H1 (cell line): ENCODE results near the gene KLF16. TPM values are rescaled to one million over a fixed set of nuclear protein-coding genes. Genes with fewer than 3 reads are reported as not detected.

Experiments used
- CTCF ChIA-PET: fragments of 300-600 bp; sonication (Branson Sonifier 250); formaldehyde crosslinking; loops from one replicate; lab custom pipeline; 2021; ENCODE audit not compliant: partially characterized antibody; lab: Charles Lee
- POLR2A ChIA-PET: fragments of 300-600 bp; sonication (Branson Sonifier 250); formaldehyde crosslinking; loops from one replicate; lab custom pipeline; 2021; ENCODE audit warnings: inconsistent platforms; ENCODE audit not compliant: partially characterized antibody; lab: Charles Lee
- DNase-seq, 2 experiments: peaks; one replicate each; pipeline versions ENCODE4 v3.0.0 to v3.0.0-alpha.2; 2010 to 2022; ENCODE audit warnings: low spot score in 2 of 2, low read depth in 1 of 2, mixed read lengths in 1 of 2
- FAIRE-seq: peaks from 2 replicates; lab custom pipeline; 2011; peaks lifted over from hg19 to GRCh38; lab: Jason Lieb, UNC
- H2AFZ ChIP-seq: 2 replicates; pipeline ENCODE4 v1.8.1; 2012; ENCODE audit warnings: low read length, inconsistent platforms
- H2AK5ac ChIP-seq: 2 replicates; pipeline ENCODE4 v1.6.1; 2013; ENCODE audit warnings: low read depth, low read length
- H2BK120ac ChIP-seq: replicated peaks from 2 replicates; pipeline ENCODE3; 2013; ENCODE audit warnings: low read depth, low read length, inconsistent platforms
- H2BK12ac ChIP-seq: 2 replicates; pipeline ENCODE4 v1.6.1; 2013; ENCODE audit warnings: low read depth, low read length
- H2BK15ac ChIP-seq: 2 replicates; pipeline ENCODE4 v1.6.1; 2013; ENCODE audit warnings: low read length
- H2BK20ac ChIP-seq: 2 replicates; pipeline ENCODE4 v1.6.1; 2013; ENCODE audit warnings: low read length
- H2BK5ac ChIP-seq: 2 replicates; pipeline ENCODE4 v1.6.1; 2013; ENCODE audit warnings: low read depth, low read length
- H3K14ac ChIP-seq: 2 replicates; pipeline ENCODE4 v1.6.1; 2013; ENCODE audit warnings: inconsistent platforms; ENCODE audit not compliant: insufficient read length
- H3K18ac ChIP-seq: 2 replicates; pipeline ENCODE4 v1.6.1; 2013; ENCODE audit warnings: low read length; ENCODE audit errors: extremely low read depth
- H3K23ac ChIP-seq: 2 replicates; pipeline ENCODE4 v1.6.1; 2013; ENCODE audit warnings: inconsistent platforms; ENCODE audit not compliant: insufficient read length
- H3K23me2 ChIP-seq: 2 replicates; pipeline ENCODE4 v1.6.1; 2013; ENCODE audit warnings: low read depth, low read length
- H3K27ac ChIP-seq: 2 replicates; pipeline ENCODE4 v1.6.1; 2011; ENCODE audit warnings: low read depth, low read length, inconsistent platforms
- H3K27me3 ChIP-seq, 4 experiments: replicated peaks in 1 of 4; 1 replicate in 1 of 4; 2 replicates in 3 of 4; pipeline versions ENCODE4 v1.6.1 to v1.8.1; 2011 to 2013; ENCODE audit warnings: low read length in 3 of 4, mild to moderate bottlenecking in 3 of 4, inconsistent platforms in 2 of 4, mixed read lengths in 2 of 4, moderate library complexity in 1 of 4; ENCODE audit not compliant: control insufficient read depth in 3 of 4, insufficient read depth in 3 of 4; ENCODE audit errors: extremely low read depth in 1 of 4
- H3K36me3 ChIP-seq, 4 experiments: 2 replicates each; pipeline versions ENCODE4 v1.6.1 to v1.8.1; 2011 to 2013; ENCODE audit warnings: mild to moderate bottlenecking in 4 of 4, low read length in 3 of 4, moderate library complexity in 2 of 4, control low read depth in 1 of 4, inconsistent platforms in 1 of 4; ENCODE audit not compliant: insufficient read depth in 4 of 4, control insufficient read depth in 2 of 4
- H3K4ac ChIP-seq: replicated peaks from 2 replicates; pipeline ENCODE3; 2013; ENCODE audit warnings: low read length, low read depth, mixed read lengths, inconsistent platforms; ENCODE audit not compliant: insufficient read length
- H3K4me1 ChIP-seq, 4 experiments: replicated peaks in 1 of 4; 1 replicate in 1 of 4; 2 replicates in 3 of 4; pipeline versions ENCODE4 v1.6.1 to v1.8.1; 2011 to 2013; ENCODE audit warnings: low read length in 3 of 4, inconsistent platforms in 2 of 4, mixed read lengths in 1 of 4; ENCODE audit not compliant: insufficient read depth in 4 of 4, control insufficient read depth in 3 of 4
- H3K4me2 ChIP-seq, 2 experiments: 2 replicates each; pipeline versions ENCODE4 v1.6.1 to v1.8.1; 2011 to 2013; ENCODE audit warnings: low read depth in 2 of 2, low read length in 2 of 2, control low read depth in 1 of 2, inconsistent platforms in 1 of 2, mild to moderate bottlenecking in 1 of 2; ENCODE audit not compliant: insufficient read depth in 1 of 2
- H3K4me3 ChIP-seq, 4 experiments: fragments of 200-600, 300-600 bp in 1 of 4; sonication (generic), shearing (Covaris generic), sonication (Bioruptor Twin) in 1 of 4; 2 replicates each; pipeline versions ENCODE4 v1.5.1 to v1.8.1; 2011 to 2016; ENCODE audit warnings: low read length in 4 of 4, low read depth in 3 of 4, control low read depth in 2 of 4, inconsistent platforms in 2 of 4, mild to moderate bottlenecking in 2 of 4, mixed read lengths in 1 of 4, moderate library complexity in 1 of 4; ENCODE audit not compliant: insufficient read depth in 2 of 4; ENCODE audit errors: extremely low read depth in 1 of 4
- H3K56ac ChIP-seq: replicated peaks from 2 replicates; pipeline ENCODE3; 2013; ENCODE audit warnings: low read depth, mild to moderate bottlenecking, mixed read lengths, low read length, inconsistent platforms; ENCODE audit not compliant: insufficient read length
- H3K79me1 ChIP-seq: 2 replicates; pipeline ENCODE4 v1.6.1; 2013; ENCODE audit warnings: low read depth, low read length, control low read depth
- H3K79me2 ChIP-seq, 2 experiments: 2 replicates each; pipeline versions ENCODE4 v1.6.1 to v1.8.1; 2012 to 2013; ENCODE audit warnings: low read length in 2 of 2, mild to moderate bottlenecking in 2 of 2, inconsistent platforms in 1 of 2; ENCODE audit not compliant: insufficient read depth in 2 of 2, control insufficient read depth in 1 of 2
- H3K9ac ChIP-seq, 4 experiments: replicated peaks in 1 of 4; 1 replicate in 1 of 4; 2 replicates in 3 of 4; pipeline versions ENCODE4 v1.6.1 to v1.8.1; 2011 to 2013; ENCODE audit warnings: low read depth in 3 of 4, low read length in 3 of 4, control low read depth in 2 of 4, mild to moderate bottlenecking in 2 of 4, moderate library complexity in 2 of 4, inconsistent platforms in 1 of 4; ENCODE audit errors: extremely low read depth in 1 of 4
- H3K9me3 ChIP-seq, 2 experiments: 2 replicates each; pipeline versions ENCODE4 v1.6.1 to v1.8.1; 2012 to 2013; ENCODE audit warnings: mild to moderate bottlenecking in 2 of 2, moderate library complexity in 2 of 2, control low read depth in 1 of 2, inconsistent platforms in 1 of 2, low read depth in 1 of 2, low read length in 1 of 2, mixed read lengths in 1 of 2; ENCODE audit not compliant: insufficient read depth in 2 of 2
- H4K20me1 ChIP-seq, 2 experiments: replicated peaks in 1 of 2; 2 replicates each; pipeline versions ENCODE3 to v1.8.1; 2011 to 2013; ENCODE audit warnings: inconsistent platforms in 2 of 2, low read length in 2 of 2, mild to moderate bottlenecking in 1 of 2; ENCODE audit not compliant: insufficient read depth in 2 of 2, control insufficient read depth in 1 of 2
- H4K5ac ChIP-seq: 2 replicates; pipeline ENCODE4 v1.6.1; 2013; ENCODE audit warnings: low read length, low read depth, mixed read lengths, inconsistent platforms; ENCODE audit not compliant: insufficient read length
- H4K8ac ChIP-seq: 2 replicates; pipeline ENCODE4 v1.8.0; 2013; ENCODE audit warnings: mild to moderate bottlenecking, moderate library complexity, low read length, inconsistent platforms; ENCODE audit not compliant: insufficient read depth; ENCODE audit errors: extremely low read depth
- H4K91ac ChIP-seq: replicated peaks from 2 replicates; pipeline ENCODE3; 2013; ENCODE audit warnings: low read length, mixed read lengths, inconsistent platforms; ENCODE audit not compliant: insufficient read length
- BRCA1 ChIP-seq: IDR thresholded peaks from 2 replicates; pipeline ENCODE4 v1.6.1; 2012; ENCODE audit warnings: low read depth, low read length, improper control_type of control experiment
- CBX8 ChIP-seq: fragments of 300-800, 300-1000 bp; sonication (generic); IDR thresholded peaks from 2 replicates; pipeline ENCODE4 v1.7.1; 2016; ENCODE audit warnings: low read depth, low read length, borderline replicate concordance
- EGR1 ChIP-seq: IDR thresholded peaks from 2 replicates; pipeline ENCODE4 v1.6.1; 2011; ENCODE audit warnings: low read depth, low read length, borderline replicate concordance
- EZH2 ChIP-seq: fragments of 200-600 bp; sonication (generic); IDR thresholded peaks from 2 replicates; pipeline ENCODE4 v1.7.1; 2012; ENCODE audit warnings: low read depth, mild to moderate bottlenecking, moderate library complexity, low read length, inconsistent platforms; ENCODE audit not compliant: severe bottlenecking
- HDAC2 ChIP-seq, 2 experiments: fragments of 300-600 bp in 1 of 2; sonication (generic) in 1 of 2; IDR thresholded peaks; 2 replicates each; pipeline ENCODE4 v1.6.1; 2011 to 2012; ENCODE audit warnings: low read depth in 2 of 2, low read length in 2 of 2, mild to moderate bottlenecking in 2 of 2, moderate library complexity in 2 of 2, borderline replicate concordance in 1 of 2, inconsistent platforms in 1 of 2
- HDAC6 ChIP-seq: IDR thresholded peaks from one replicate; pipeline ENCODE4 v1.7.1; 2012; ENCODE audit warnings: low read depth, mild to moderate bottlenecking, inconsistent platforms, low read length, moderate library complexity
- POU5F1 ChIP-seq: IDR thresholded peaks from 2 replicates; pipeline ENCODE4 v1.6.1; 2011; ENCODE audit warnings: low read depth, mild to moderate bottlenecking, low read length, moderate library complexity
- RBBP5 ChIP-seq: IDR thresholded peaks from 2 replicates; pipeline ENCODE4 v1.7.1; 2012; ENCODE audit warnings: low read depth, mild to moderate bottlenecking, inconsistent platforms, low read length, moderate library complexity, borderline replicate concordance
- RFX5 ChIP-seq: IDR thresholded peaks from 2 replicates; pipeline ENCODE4 v1.6.1; 2011; ENCODE audit warnings: low read depth, low read length, improper control_type of control experiment, borderline replicate concordance
- SAP30 ChIP-seq: fragments of 300-600 bp; sonication (generic); IDR thresholded peaks from 2 replicates; pipeline ENCODE4 v1.7.1; 2012; ENCODE audit warnings: low read length, moderate library complexity, mild to moderate bottlenecking, inconsistent platforms; ENCODE audit not compliant: insufficient read depth, insufficient replicate concordance
- SUZ12 ChIP-seq: fragments of 200-600 bp; sonication (generic); IDR thresholded peaks from 2 replicates; pipeline ENCODE4 v1.6.1; 2012; ENCODE audit warnings: mild to moderate bottlenecking, inconsistent platforms, low read length, moderate library complexity, mixed read lengths
- WGBS, 2 experiments: shearing (Covaris generic) in 1 of 2; methylation state at CpG; one replicate each; pipeline versions ENCODE4 v1.1.6 to v1.1.7; 2013 to 2015; ENCODE audit warnings: low lambda C conversion rate in 2 of 2, mixed read lengths in 2 of 2, inconsistent platforms in 1 of 2, low coverage in 1 of 2, missing lambda C conversion rate in 1 of 2; ENCODE audit not compliant: insufficient replicate concordance in 2 of 2, insufficient coverage in 1 of 2, insufficient read length in 1 of 2; ENCODE audit errors: extremely low coverage in 1 of 2, missing lambda C conversion rate in 1 of 2; 5-methylcytosine and 5-hydroxymethylcytosine counted together
- polyA plus RNA-seq, 7 experiments: library from polyadenylated mRNA; depleted of rRNA in 3 of 7; stranded (reverse) in 5 of 7; unstranded in 2 of 7; fragments of >200 nt in 5 of 7; fragments of 200-250 nt in 2 of 7; gene quantifications; 1 replicate in 5 of 7; 2 replicates in 1 of 7; 4 replicates in 1 of 7; pipeline versions ENCODE4 v1.2.1 to v1.2.3, GENCODE V29; 2011 to 2013; ENCODE audit warnings: missing spikeins in 2 of 7, mixed read lengths in 2 of 7
- total RNA-seq: library from RNA; stranded (reverse); fragmentation: NEBNext Ultra II Directional; extraction: Animal tissue kit (Norgen Biotek cat#: 25700); gene quantifications from 2 replicates; pipeline ENCODE4 v1.2.1, GENCODE V29; 2021
- TF ChIP-seq, protein P1 (sequence below): IDR thresholded peaks from 2 replicates; pipeline ENCODE4 v1.6.1; 2012; ENCODE audit warnings: inconsistent platforms

The KLF16 gene
- total and polyA plus RNA-seq, 2 of the 8 experiments (the other 6 are each of a cell fraction or from before 2014, with no cell fraction given) = 14.3 to 45.9 TPM

DNA sequence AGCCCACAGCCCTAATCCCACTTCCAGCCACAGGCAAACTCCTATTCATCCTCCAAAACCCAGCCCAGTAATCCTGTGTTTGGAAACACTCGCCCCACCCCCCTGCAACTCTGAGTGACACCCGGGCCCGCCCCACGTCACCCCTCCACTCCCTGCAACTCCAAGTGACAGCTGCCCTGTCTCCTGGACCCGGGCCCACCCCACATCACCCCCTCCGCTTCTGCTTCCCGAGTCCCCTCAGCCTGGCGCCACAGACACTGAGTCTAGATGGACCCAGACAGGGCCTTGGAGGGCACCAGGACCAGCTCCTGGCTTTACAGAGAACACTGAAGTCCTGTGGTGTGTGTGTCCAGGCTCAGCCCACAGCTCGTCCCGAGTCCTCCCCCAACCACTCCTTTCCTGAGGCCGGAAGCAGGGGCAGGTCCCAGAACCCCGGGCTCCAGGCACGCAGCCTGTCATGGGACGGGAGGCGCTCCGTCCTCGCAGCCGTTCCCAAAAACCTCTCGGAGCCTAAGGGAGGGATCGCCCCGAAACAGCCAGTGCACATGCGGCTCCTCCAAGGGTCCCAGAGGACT is 22.8 kb downstream of the KLF16 start:
- Histone ChIP-seq H3K4me2 (no peak overlapping the region), H3K4ac (no peak overlapping the region), H3K36me3 (no peaks in the 10 kb centered on the region), H2BK5ac (no peak overlapping the region; the same call in 1 of the 2 replicates), H3K79me1 (peaks cover 30% of the 10 kb centered on the region), H4K5ac (no peak overlapping the region), H2AK5ac (no peak overlapping the region), H3K27ac (no peak overlapping the region), H2BK12ac (no peak overlapping the region), H2BK15ac (no peak overlapping the region), H2AFZ (no peak overlapping the region), H3K9me3 (no peaks in the 10 kb centered on the region), H3K18ac (no peak overlapping the region), H2BK120ac (no peak overlapping the region), H3K14ac (no peak overlapping the region), H3K23ac (no peak overlapping the region), H4K20me1 (peaks cover 22 to 39% of the 10 kb centered on the region in 2 experiments), H3K56ac (no peak overlapping the region), H2BK20ac (no peak overlapping the region), H3K27me3 (no peaks in the 10 kb centered on the region), H3K79me2 (peaks cover 3 to 82% of the 10 kb centered on the region in 2 experiments; a peak in 3 of 4 replicates), H4K8ac (no peak overlapping the region), H3K9ac (no peak overlapping the region), H3K4me3 (no peak overlapping the region), H3K4me1 (peaks cover 0 to 2% (median 0%) of the 10 kb centered on the region in 4 experiments; a peak in 1 of 7 replicates), H4K91ac (no peak overlapping the region), H3K23me2 (no peaks in the 10 kb centered on the region)
- CTCF ChIA-PET = interaction anchor here (1.3 to 14.9 kb wide), 4 partner anchors 9 to 74 kb away, joined by 3 to 228 read pairs (median 14); no protein-coding TSS in a partner anchor
- POLR2A ChIA-PET = interaction anchor here (1.0 to 1.5 kb wide), 2 partner anchors 11 to 12 kb away, joined by 4 read pairs; no protein-coding TSS in a partner anchor
- 92% methylated on average over 14 of the region's 22 CpGs; no CpG with 5 or more reads in 1 of the 2 experiments for WGBS, 2 experiments
- DNase-seq (no peak), FAIRE-seq (no peak)
- TF ChIP-seq, protein P1, sequence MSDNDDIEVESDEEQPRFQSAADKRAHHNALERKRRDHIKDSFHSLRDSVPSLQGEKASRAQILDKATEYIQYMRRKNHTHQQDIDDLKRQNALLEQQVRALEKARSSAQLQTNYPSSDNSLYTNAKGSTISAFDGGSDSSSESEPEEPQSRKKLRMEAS = no peak
- TF ChIP-seq EGR1 (no peak), BRCA1 (no peak), HDAC2 (IDR thresholded peaks at IDR 0.05; ENCODE audit: borderline replicate concordance in 1 of 2, low read depth in 2 of 2, low read length in 2 of 2) (no peak), HDAC6 (no peak), POU5F1 (no peak), SUZ12 (no peak), CBX8 (no peak), SAP30 (no peak), EZH2 (no peak), RBBP5 (no peak), RFX5 (no peak)
